SK-N-SH (cell line): ENCODE measurements around the gene KCNJ4. TPM values are rescaled to one million over a fixed set of nuclear protein-coding genes. Genes with fewer than 3 reads are reported as not detected.

Source experiments
- CTCF ChIA-PET: fragments of 300-600, 350-600 bp; formaldehyde crosslinking; extraction: SDS; loops from one replicate; lab custom pipeline; 2021; lab: Yijun Ruan, JAX
- POLR2A ChIA-PET: fragments of 350-600 bp; sonication (Branson Sonifier 250); formaldehyde crosslinking; extraction: SDS; loops from one replicate; lab custom pipeline; 2020; ENCODE audit warnings: antibody characterized with exemption, inconsistent platforms; lab: Yijun Ruan, JAX
- DNase-seq: peaks from one replicate; pipeline ENCODE4 v3.0.0; 2012
- H2AFZ ChIP-seq: fragments of 200-600 bp; sonication (generic); 2 replicates; pipeline ENCODE4 v1.8.1; 2016; ENCODE audit warnings: antibody characterized with exemption, mild to moderate bottlenecking, low read depth
- H3F3A ChIP-seq: fragments of 200-600 bp; sonication (generic); replicated peaks from 2 replicates; pipeline ENCODE3; 2016; ENCODE audit warnings: antibody characterized with exemption, mild to moderate bottlenecking; ENCODE audit not compliant: insufficient read depth
- H3K27ac ChIP-seq, 2 experiments: fragments of 200-500 bp in 1 of 2; fragments of 200-600 bp in 1 of 2; sonication (Bioruptor generic) in 1 of 2; sonication (generic), shearing (Covaris generic) in 1 of 2; 2 replicates each; pipeline versions ENCODE4 v1.5.1 to v1.6.1; 2014 to 2016; ENCODE audit warnings: low read depth in 2 of 2, inconsistent platforms in 1 of 2, low read length in 1 of 2, mild to moderate bottlenecking in 1 of 2, mixed read lengths in 1 of 2
- H3K27me3 ChIP-seq: fragments of 200-600 bp; sonication (generic), shearing (Covaris generic); 2 replicates; pipeline ENCODE4 v1.6.1; 2016; ENCODE audit warnings: mixed run types; ENCODE audit not compliant: insufficient read depth
- H3K36me3 ChIP-seq, 2 experiments: fragments of 200-500 bp in 1 of 2; fragments of 200-600 bp in 1 of 2; sonication (Bioruptor generic) in 1 of 2; sonication (generic) in 1 of 2; replicated peaks in 1 of 2; 2 replicates each; pipeline versions ENCODE3 to v1.5.1; 2014 to 2016; ENCODE audit warnings: low read length in 1 of 2, mild to moderate bottlenecking in 1 of 2; ENCODE audit not compliant: insufficient read depth in 2 of 2, control insufficient read depth in 1 of 2
- H3K4me1 ChIP-seq, 2 experiments: fragments of 200-500 bp in 1 of 2; fragments of 200-600 bp in 1 of 2; sonication (Bioruptor generic) in 1 of 2; sonication (generic), shearing (Covaris generic) in 1 of 2; 2 replicates each; pipeline versions ENCODE4 v1.5.1 to v1.6.1; 2014 to 2016; ENCODE audit warnings: low read depth in 1 of 2, low read length in 1 of 2, mixed run types in 1 of 2; ENCODE audit not compliant: insufficient read depth in 2 of 2, control insufficient read depth in 1 of 2
- H3K4me2 ChIP-seq: fragments of 200-600 bp; sonication (generic), shearing (Covaris generic); 2 replicates; pipeline ENCODE4 v1.6.1; 2017; ENCODE audit warnings: mixed run types
- H3K4me3 ChIP-seq, 2 experiments: fragments of 200-500 bp in 1 of 2; fragments of 200-600 bp in 1 of 2; sonication (Bioruptor generic) in 1 of 2; sonication (generic), shearing (Covaris generic) in 1 of 2; 2 replicates each; pipeline versions ENCODE4 v1.5.1 to v1.8.1; 2014 to 2016; ENCODE audit warnings: low read depth in 2 of 2, inconsistent platforms in 1 of 2, low read length in 1 of 2, mild to moderate bottlenecking in 1 of 2, mixed read lengths in 1 of 2, moderate library complexity in 1 of 2
- H3K79me2 ChIP-seq: fragments of 200-600 bp; sonication (generic); 2 replicates; pipeline ENCODE4 v1.8.1; 2017; ENCODE audit warnings: mild to moderate bottlenecking; ENCODE audit not compliant: insufficient read depth
- H3K9ac ChIP-seq: fragments of 200-600 bp; sonication (generic); 2 replicates; pipeline ENCODE4 v1.6.1; 2017; ENCODE audit warnings: mixed run types
- H3K9me2 ChIP-seq: fragments of 200-600 bp; sonication (generic); 2 replicates; pipeline ENCODE4 v1.6.1; 2017; ENCODE audit warnings: mixed run types
- H3K9me3 ChIP-seq: fragments of 200-600 bp; sonication (generic); 2 replicates; pipeline ENCODE4 v1.6.1; 2017; ENCODE audit warnings: mixed run types, mild to moderate bottlenecking, moderate library complexity
- H4K20me1 ChIP-seq: fragments of 200-600 bp; sonication (generic); 2 replicates; pipeline ENCODE4 v1.6.1; 2017; ENCODE audit warnings: mild to moderate bottlenecking, mixed run types; ENCODE audit not compliant: insufficient read depth
- CTCF ChIP-seq: fragments of 200-600 bp; sonication (generic); IDR thresholded peaks from 2 replicates; pipeline ENCODE4 v1.6.1; 2017; ENCODE audit warnings: antibody characterized with exemption, mild to moderate bottlenecking, moderate library complexity
- EP300 ChIP-seq, 2 experiments: IDR thresholded peaks; 2 replicates each; pipeline versions ENCODE4 v1.4.0 to v1.6.1; 2012; ENCODE audit warnings: borderline replicate concordance in 1 of 2, low read depth in 1 of 2, low read length in 1 of 2
- FOSL2 ChIP-seq: IDR thresholded peaks from 2 replicates; pipeline ENCODE4 v1.4.0; 2012; ENCODE audit warnings: low read depth, mild to moderate bottlenecking, moderate library complexity, borderline replicate concordance
- FOXJ3 ChIP-seq: sonication (generic); formaldehyde crosslinking; IDR thresholded peaks from 2 replicates; pipeline ENCODE4 v1.5.1; 2020; ENCODE audit warnings: mild to moderate bottlenecking, missing genetic modification reagents
- FOXM1 ChIP-seq: IDR thresholded peaks from 2 replicates; pipeline ENCODE4 v1.4.0; 2012; ENCODE audit warnings: low read depth, mild to moderate bottlenecking
- MAX ChIP-seq: IDR thresholded peaks from 2 replicates; pipeline ENCODE4 v1.4.0; 2012; ENCODE audit warnings: low read depth
- MXI1 ChIP-seq: IDR thresholded peaks from 2 replicates; pipeline ENCODE4 v1.6.1; 2012; ENCODE audit warnings: mild to moderate bottlenecking, low read depth, low read length, improper control_type of control experiment
- NFIC ChIP-seq: IDR thresholded peaks from 2 replicates; pipeline ENCODE4 v1.4.0; 2012; ENCODE audit warnings: borderline replicate concordance
- RCOR1 ChIP-seq: fragments of 150-350 bp; IDR thresholded peaks from 2 replicates; pipeline ENCODE4 v1.6.1; 2017; ENCODE audit warnings: antibody characterized with exemption, low read length
- RXRA ChIP-seq: IDR thresholded peaks from 2 replicates; pipeline ENCODE4 v1.4.0; 2012; ENCODE audit warnings: low read depth, mild to moderate bottlenecking, borderline replicate concordance
- SIN3A ChIP-seq: IDR thresholded peaks from 2 replicates; pipeline ENCODE4 v1.6.1; 2012; ENCODE audit warnings: low read depth, mild to moderate bottlenecking, low read length, moderate library complexity, borderline replicate concordance
- USF2 ChIP-seq: fragments of 150-350 bp; IDR thresholded peaks from 2 replicates; pipeline ENCODE4 v1.6.1; 2017; ENCODE audit warnings: antibody characterized with exemption, low read length, low read depth, borderline replicate concordance
- YY1 ChIP-seq: IDR thresholded peaks from 2 replicates; pipeline ENCODE4 v1.4.0; 2012; ENCODE audit warnings: low read depth, mild to moderate bottlenecking
- WGBS: methylation state at CpG from one replicate; pipeline ENCODE4 v1.1.6; 2017; ENCODE audit warnings: low lambda C conversion rate; 5-methylcytosine and 5-hydroxymethylcytosine counted together
- polyA plus RNA-seq, 3 experiments: library from polyadenylated mRNA; depleted of rRNA; stranded (reverse); fragments of >200 nt; gene quantifications; 2 replicates each; pipeline ENCODE4 v1.2.3, GENCODE V29; 2012

Gene KCNJ4
- polyA plus RNA-seq, 1 of the 3 experiments (the other 2 are of a cell fraction): not detected

- CTCF ChIA-PET: interaction anchor here (0.7 to 1.5 kb wide), 2 partner anchors 15 to 401 kb away, joined by 3 read pairs; partner anchors contain the start of gene KDELR3
- DNase-seq: no peak
- Histone ChIP-seq H3K9me3 (no peaks in the 10 kb centered on the region), H3K79me2 (no peaks in the 10 kb centered on the region), H3K4me3 (no peak overlapping the region), H3K27me3 (no peaks in the 10 kb centered on the region; the same call in 1 of the 2 replicates), H3K9ac (no peak overlapping the region), H3K4me1 (peaks cover 0 to 11% of the 10 kb centered on the region in 2 experiments; a peak in 1 of 4 replicates), H4K20me1 (no peaks in the 10 kb centered on the region), H2AFZ (no peak overlapping the region), H3F3A (no peaks in the 10 kb centered on the region), H3K27ac (no peak overlapping the region)
- 89% methylated on average over 11 of the region's 11 CpGs for WGBS
- POLR2A ChIA-PET: no interaction called here
- no peak for TF ChIP-seq RCOR1
- TF ChIP-seq SIN3A: no peak
- no peak for TF ChIP-seq NFIC
- no peak for TF ChIP-seq EP300 (IDR thresholded peaks at IDR 0.05; ENCODE audit: borderline replicate concordance in 1 of 2, low read depth in 1 of 2, low read length in 1 of 2)
- no peak for TF ChIP-seq RXRA
- TF ChIP-seq, all 33 proteins: peak for 0
- Histone ChIP-seq H3K9me2 (no peaks in the 10 kb centered on the region), H3K4me2 (no peak overlapping the region), H3K36me3 (no peaks in the 10 kb centered on the region)
Observed at GRCh38 chr22:38453066-38453672, 1.8 kb downstream of the KCNJ4 start.

- ChIA-PET POLR2A (no interaction called here), CTCF (interaction anchor here (1.5 kb wide), 1 partner anchor 15 kb away, joined by 3 read pairs; the partner anchor contains the start of gene KDELR3)
- Histone ChIP-seq H3K4me2 (no peak overlapping the region), H3K4me3 (no peak overlapping the region), H3K79me2 (no peaks in the 10 kb centered on the region), H3K36me3 (no peaks in the 10 kb centered on the region), H3F3A (no peaks in the 10 kb centered on the region), H3K27me3 (no peaks in the 10 kb centered on the region; the same call in 1 of the 2 replicates), H3K4me1 (peaks cover 0 to 8% of the 10 kb centered on the region in 2 experiments; a peak in 1 of 4 replicates), H2AFZ (no peak overlapping the region), H3K9me3 (no peaks in the 10 kb centered on the region), H3K9me2 (no peaks in the 10 kb centered on the region), H3K9ac (no peak overlapping the region), H4K20me1 (no peaks in the 10 kb centered on the region), H3K27ac (no peak overlapping the region)
- WGBS: 53% methylated on average over 15 of the region's 25 CpGs
- DNase-seq: no peak
- TF ChIP-seq RCOR1 (no peak), YY1 (no peak), USF2 (no peak), MAX (no peak), FOSL2 (no peak), FOXJ3 (CRISPR knock-in tag) (no peak), FOXM1 (no peak), CTCF (no peak), MXI1 (no peak)
Observed at GRCh38 chr22:38452373-38453065, 2.5 kb downstream of the KCNJ4 start.
